Bronchial epithelial cell (primary cell): ENCODE measurements around the gene DHPS. TPM values are rescaled to one million over a fixed set of nuclear protein-coding genes. Genes with fewer than 3 reads are reported as not detected.

Experiments used
- DNase-seq: peaks from one replicate; pipeline ENCODE4 v3.0.0-alpha.2; 2010; ENCODE audit warnings: low read depth
- FAIRE-seq: peaks from 2 replicates; lab custom pipeline; 2011; peaks lifted over from hg19 to GRCh38; lab: Jason Lieb, UNC
- H3K27me3 ChIP-seq: 2 replicates; pipeline ENCODE4 v1.5.1; 2011; ENCODE audit warnings: low read length; ENCODE audit not compliant: control insufficient read depth, insufficient read depth
- H3K36me3 ChIP-seq: 2 replicates; pipeline ENCODE4 v1.5.1; 2011; ENCODE audit warnings: low read length; ENCODE audit not compliant: control insufficient read depth, insufficient read depth
- H3K4me3 ChIP-seq: 2 replicates; pipeline ENCODE4 v1.5.1; 2011; ENCODE audit warnings: mild to moderate bottlenecking, low read depth, low read length, control low read depth
- total RNA-seq: library from RNA; depleted of rRNA; stranded (reverse); fragments of >200 nt; gene quantifications from 2 replicates; pipeline ENCODE4 v1.2.1, GENCODE V29; 2014
- TF ChIP-seq, protein P1 (sequence below): IDR thresholded peaks from 2 replicates; pipeline ENCODE4 v1.5.1; 2011; ENCODE audit warnings: mild to moderate bottlenecking, moderate library complexity, low read length, control low read depth, inconsistent platforms; ENCODE audit not compliant: insufficient read depth, severe bottlenecking

DHPS gene
- total RNA-seq, 1 donor from 2014 or later = 94.5 TPM

GRCh38 chr19:12668346-12668745 is 13.3 kb downstream of the DHPS start:
- Histone ChIP-seq H3K36me3 (peaks cover 9% of the 10 kb centered on the region), H3K27me3 (no peaks in the 10 kb centered on the region), H3K4me3 (peak overlapping the region; percentile 86)
- no peak for DNase-seq
- FAIRE-seq = no peak
- TF ChIP-seq, protein P1, sequence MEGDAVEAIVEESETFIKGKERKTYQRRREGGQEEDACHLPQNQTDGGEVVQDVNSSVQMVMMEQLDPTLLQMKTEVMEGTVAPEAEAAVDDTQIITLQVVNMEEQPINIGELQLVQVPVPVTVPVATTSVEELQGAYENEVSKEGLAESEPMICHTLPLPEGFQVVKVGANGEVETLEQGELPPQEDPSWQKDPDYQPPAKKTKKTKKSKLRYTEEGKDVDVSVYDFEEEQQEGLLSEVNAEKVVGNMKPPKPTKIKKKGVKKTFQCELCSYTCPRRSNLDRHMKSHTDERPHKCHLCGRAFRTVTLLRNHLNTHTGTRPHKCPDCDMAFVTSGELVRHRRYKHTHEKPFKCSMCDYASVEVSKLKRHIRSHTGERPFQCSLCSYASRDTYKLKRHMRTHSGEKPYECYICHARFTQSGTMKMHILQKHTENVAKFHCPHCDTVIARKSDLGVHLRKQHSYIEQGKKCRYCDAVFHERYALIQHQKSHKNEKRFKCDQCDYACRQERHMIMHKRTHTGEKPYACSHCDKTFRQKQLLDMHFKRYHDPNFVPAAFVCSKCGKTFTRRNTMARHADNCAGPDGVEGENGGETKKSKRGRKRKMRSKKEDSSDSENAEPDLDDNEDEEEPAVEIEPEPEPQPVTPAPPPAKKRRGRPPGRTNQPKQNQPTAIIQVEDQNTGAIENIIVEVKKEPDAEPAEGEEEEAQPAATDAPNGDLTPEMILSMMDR = no peak

DNA sequence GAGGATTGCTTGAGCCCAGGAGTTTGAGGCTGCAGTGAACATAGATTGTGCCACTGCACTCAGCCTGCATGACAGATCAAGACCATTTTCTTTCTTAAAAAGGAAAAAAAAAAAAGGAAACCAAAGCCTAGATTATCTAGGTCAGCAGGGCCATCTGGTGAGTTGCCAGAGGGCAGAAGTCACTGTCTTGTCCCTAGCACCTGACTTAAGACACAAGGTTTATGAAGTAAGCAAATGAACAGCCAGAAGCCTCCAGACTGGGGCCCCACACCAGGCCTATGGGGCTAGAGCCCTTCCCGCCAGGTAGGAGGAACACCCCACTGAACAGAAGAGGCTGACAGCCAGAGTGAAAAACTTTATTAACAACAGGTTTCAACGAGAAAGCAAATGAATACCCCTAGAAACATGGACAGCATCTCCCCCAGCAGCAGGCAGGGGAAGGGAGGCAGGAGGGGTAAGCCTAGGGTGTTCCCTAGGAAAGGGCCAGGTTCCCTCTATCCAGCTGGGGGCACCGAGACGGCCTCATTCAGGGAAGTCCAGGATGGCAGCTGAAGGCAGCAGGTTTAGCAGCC is 13.9 kb downstream of the DHPS start:
- H3K36me3 ChIP-seq = peaks cover 11% of the 10 kb centered on the region
- FAIRE-seq (no peak), DNase-seq (no peak)
- TF ChIP-seq, protein P1 = no peak
- no peaks in the 10 kb centered on the region for H3K27me3 ChIP-seq
- no peak overlapping the region for H3K4me3 ChIP-seq

- FAIRE-seq = no peak
- Histone ChIP-seq H3K36me3 (peaks cover 9% of the 10 kb centered on the region), H3K27me3 (no peaks in the 10 kb centered on the region), H3K4me3 (peak within 1 kb of the TSS; percentile 77)
- TF ChIP-seq, protein P1 = no peak
- DNase-seq = peak; percentile 57
These were observed 15.2 kb downstream of the DHPS start, which contains the start of the genes MAN2B1 and WDR83 for GRCh38 chr19:12666265-12667048. MAN2B1 (minus strand) TSS chr19:12666742; CDS start chr19:12666701, 41 bp downstream. WDR83 (plus strand) TSS chr19:12666807; CDS start chr19:12669791, 2,984 bp downstream.

DNA sequence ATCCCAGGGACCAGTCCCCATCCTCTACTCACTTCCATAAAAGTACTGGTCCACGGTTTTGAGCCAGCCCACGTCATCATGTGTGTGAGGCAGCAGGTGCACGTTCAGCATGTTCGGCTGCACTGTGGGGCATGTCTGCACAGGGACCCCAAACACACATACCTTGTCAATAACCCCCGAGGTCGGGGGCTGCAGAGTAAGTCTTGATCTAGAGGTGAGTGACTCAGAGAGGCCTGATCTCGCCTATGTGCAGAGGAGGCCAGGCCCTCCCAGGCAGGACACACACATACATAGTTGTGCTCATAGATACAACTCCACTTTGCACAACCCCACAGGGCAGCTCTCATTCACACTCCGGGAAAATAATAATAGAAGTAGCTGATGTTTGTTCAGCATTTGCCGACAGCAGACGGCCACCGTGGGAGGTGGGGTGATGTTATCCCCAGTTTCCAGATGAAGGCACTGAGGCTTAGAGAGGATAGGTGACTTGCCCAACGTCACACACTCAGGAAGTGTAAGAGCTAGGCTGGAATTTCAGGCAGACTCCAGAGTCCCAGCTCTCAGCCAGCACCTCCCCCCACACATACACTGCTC is 15.9 kb downstream of the DHPS start:
- Histone ChIP-seq H3K27me3 (no peaks in the 10 kb centered on the region), H3K4me3 (peak overlapping the region; percentile 77), H3K36me3 (peaks cover 14% of the 10 kb centered on the region)
- TF ChIP-seq, protein P1 = no peak
- FAIRE-seq = no peak
- no peak for DNase-seq

DNA sequence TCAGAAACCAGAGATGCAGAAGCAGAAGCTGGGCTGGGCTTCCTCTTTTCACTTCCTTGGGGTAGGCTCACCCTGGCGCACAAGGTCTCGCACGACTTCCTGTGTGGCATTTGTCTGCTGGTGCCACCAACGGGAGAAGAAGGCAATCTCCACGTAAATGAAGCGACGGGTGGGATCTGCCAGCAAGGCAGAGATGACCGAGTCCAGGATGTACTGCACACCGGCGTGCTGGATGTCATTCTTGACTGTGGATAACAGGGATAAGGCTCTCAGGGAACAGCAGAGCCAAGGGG is 16.5 kb downstream of the DHPS start:
- TF ChIP-seq, protein P1 = no peak
- Histone ChIP-seq H3K27me3 (no peaks in the 10 kb centered on the region), H3K4me3 (no peak overlapping the region), H3K36me3 (peaks cover 14% of the 10 kb centered on the region)
- FAIRE-seq (no peak), DNase-seq (no peak)
